A673 (cell line): ENCODE measurements around the gene ENPP5. TPM values are rescaled to one million over a fixed set of nuclear protein-coding genes. Genes with fewer than 3 reads are reported as not detected.

Experiments used
- BruUV-seq: library from RNA; stranded (reverse); fragments of 400-500 nt; replicated peaks from 2 replicates; lab custom pipeline; 2021; lab: Mats Ljungman, UMichigan
- CTCF ChIA-PET: fragments of 300-600 bp; sonication (Branson Sonifier 250); formaldehyde crosslinking; loops from one replicate; lab custom pipeline; 2022; ENCODE audit warnings: antibody characterized with exemption; lab: Charles Lee
- POLR2A ChIA-PET: fragments of 300-600 bp; sonication (Branson Sonifier 250); formaldehyde crosslinking; loops from one replicate; lab custom pipeline; 2022; ENCODE audit warnings: antibody characterized with exemption; ENCODE audit not compliant: low non-redundant PET; lab: Charles Lee
- DNase-seq: peaks from one replicate; pipeline ENCODE4 v3.0.0-alpha.2; 2015; ENCODE audit warnings: low spot score
- H3K27ac ChIP-seq: fragments of 200-600 bp; sonication (generic); 2 replicates; pipeline ENCODE4 v1.5.1; 2016; ENCODE audit warnings: mixed run types, low read depth, mild to moderate bottlenecking, mixed read lengths, antibody characterized with exemption, low read length; ENCODE audit not compliant: poor library complexity, severe bottlenecking
- H3K27me3 ChIP-seq: fragments of 200-600 bp; sonication (generic); replicated peaks from 2 replicates; pipeline ENCODE4 v1.6.1; 2017; ENCODE audit warnings: mixed run types, low read depth, mild to moderate bottlenecking, mixed read lengths, antibody characterized with exemption, low read length; ENCODE audit not compliant: insufficient read depth, poor library complexity
- H3K36me3 ChIP-seq: fragments of 200-600 bp; sonication (generic); 2 replicates; pipeline ENCODE4 v1.6.1; 2016; ENCODE audit warnings: mixed run types, mild to moderate bottlenecking, mixed read lengths, antibody characterized with exemption, low read length; ENCODE audit not compliant: insufficient read depth, poor library complexity, severe bottlenecking
- H3K4me1 ChIP-seq: fragments of 200-600 bp; sonication (generic); 2 replicates; pipeline ENCODE4 v1.6.1; 2017; ENCODE audit warnings: mixed run types, mild to moderate bottlenecking, mixed read lengths, antibody characterized with exemption, low read length; ENCODE audit not compliant: insufficient read depth, poor library complexity, severe bottlenecking
- H3K4me3 ChIP-seq: fragments of 200-600 bp; sonication (generic); 2 replicates; pipeline ENCODE4 v1.5.1; 2016; ENCODE audit warnings: low read depth, mixed run types, mild to moderate bottlenecking, mixed read lengths, low read length; ENCODE audit not compliant: poor library complexity, severe bottlenecking
- H3K9me3 ChIP-seq: fragments of 200-600 bp; sonication (generic); 2 replicates; pipeline ENCODE4 v1.6.1; 2016; ENCODE audit warnings: mixed run types, low read depth, mild to moderate bottlenecking, mixed read lengths, antibody characterized with exemption, low read length; ENCODE audit not compliant: poor library complexity, severe bottlenecking
- EZH2 ChIP-seq: fragments of 200-600 bp; sonication (generic); IDR thresholded peaks from 2 replicates; pipeline ENCODE4 v1.6.1; 2017; ENCODE audit warnings: borderline replicate concordance, low read depth, mild to moderate bottlenecking, mixed read lengths, antibody characterized with exemption, low read length; ENCODE audit not compliant: poor library complexity, severe bottlenecking
- intact Hi-C: fragments of 100-400 bp; cut with micrococcal nuclease; formaldehyde crosslinking; loops from one replicate; pipeline ENCODE4 v1.10.0; 2022; ENCODE audit not compliant: unreplicated experiment
- total RNA-seq: library from RNA; stranded (reverse); gene quantifications from 2 replicates; pipeline ENCODE4 v1.2.3, GENCODE V29; 2021
- TF ChIP-seq, protein P1 (sequence below): fragments of 300-800, 200-600 bp; sonication (generic); conservative IDR thresholded peaks from 2 replicates; pipeline ENCODE4 v1.5.1; 2017; ENCODE audit warnings: low read depth, mild to moderate bottlenecking, antibody characterized with exemption, low read length, moderate library complexity, mixed read lengths

The ENPP5 gene
- total RNA-seq, 1 experiment from 2014 or later, result not detected

DNA sequence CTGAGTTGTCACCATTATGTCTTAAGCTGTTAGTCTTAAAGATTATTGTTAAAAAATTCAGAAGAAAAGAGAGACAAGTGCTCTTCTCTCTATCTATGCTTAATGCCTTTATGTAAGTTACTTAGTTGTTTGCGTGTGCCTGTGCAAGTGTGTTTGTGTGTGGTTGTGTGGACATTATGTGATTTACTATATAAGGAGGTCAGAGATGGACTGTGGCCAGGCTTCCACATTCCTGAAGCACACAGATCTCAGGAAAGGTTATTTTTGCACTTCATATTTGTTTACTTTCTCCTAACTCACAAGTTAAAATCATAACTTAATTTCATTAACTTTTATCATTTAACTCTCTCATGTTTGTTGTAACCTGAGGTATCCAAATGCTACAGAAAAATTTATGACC, 26.5 kb downstream of the ENPP5 start:
- TF ChIP-seq EZH2, result no peak
- TF ChIP-seq, protein P1, sequence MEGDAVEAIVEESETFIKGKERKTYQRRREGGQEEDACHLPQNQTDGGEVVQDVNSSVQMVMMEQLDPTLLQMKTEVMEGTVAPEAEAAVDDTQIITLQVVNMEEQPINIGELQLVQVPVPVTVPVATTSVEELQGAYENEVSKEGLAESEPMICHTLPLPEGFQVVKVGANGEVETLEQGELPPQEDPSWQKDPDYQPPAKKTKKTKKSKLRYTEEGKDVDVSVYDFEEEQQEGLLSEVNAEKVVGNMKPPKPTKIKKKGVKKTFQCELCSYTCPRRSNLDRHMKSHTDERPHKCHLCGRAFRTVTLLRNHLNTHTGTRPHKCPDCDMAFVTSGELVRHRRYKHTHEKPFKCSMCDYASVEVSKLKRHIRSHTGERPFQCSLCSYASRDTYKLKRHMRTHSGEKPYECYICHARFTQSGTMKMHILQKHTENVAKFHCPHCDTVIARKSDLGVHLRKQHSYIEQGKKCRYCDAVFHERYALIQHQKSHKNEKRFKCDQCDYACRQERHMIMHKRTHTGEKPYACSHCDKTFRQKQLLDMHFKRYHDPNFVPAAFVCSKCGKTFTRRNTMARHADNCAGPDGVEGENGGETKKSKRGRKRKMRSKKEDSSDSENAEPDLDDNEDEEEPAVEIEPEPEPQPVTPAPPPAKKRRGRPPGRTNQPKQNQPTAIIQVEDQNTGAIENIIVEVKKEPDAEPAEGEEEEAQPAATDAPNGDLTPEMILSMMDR, result no peak
- H3K27ac ChIP-seq, result no peak overlapping the region
- POLR2A ChIA-PET, result no interaction called here
- no peaks in the 10 kb centered on the region for H3K9me3 ChIP-seq
- peaks cover 32% of the 10 kb centered on the region for H3K27me3 ChIP-seq
- CTCF ChIA-PET, result no interaction called here
- no peak for DNase-seq
- intact Hi-C loops, result no loop called here
- no peak overlapping the region for H3K4me3 ChIP-seq
- H3K36me3 ChIP-seq, result no peaks in the 10 kb centered on the region
- BruUV-seq, result no TSS peak
- H3K4me1 ChIP-seq, result no peaks in the 10 kb centered on the region

DNA sequence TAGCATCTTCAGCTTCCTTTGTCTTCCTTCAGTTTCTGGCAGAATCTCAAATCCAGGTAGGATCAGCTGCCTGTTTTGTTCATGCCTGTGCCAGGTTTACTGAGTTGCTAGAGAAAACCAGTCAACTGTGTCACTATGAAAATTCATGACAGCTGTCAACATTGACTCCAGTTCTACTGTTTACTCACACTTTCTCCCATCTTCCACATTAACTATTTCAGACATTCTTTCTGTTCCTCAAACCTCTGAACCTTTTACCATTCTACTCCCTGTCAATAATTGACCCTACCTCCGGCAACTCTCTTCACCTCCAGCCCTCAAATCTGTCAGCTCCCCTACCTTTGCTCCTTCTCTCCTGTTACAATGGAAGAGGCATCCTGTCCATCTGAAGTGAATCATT, 32.5 kb downstream of the ENPP5 start:
- no peak for DNase-seq
- TF ChIP-seq, protein P1, result no peak
- TF ChIP-seq EZH2, result no peak
- no TSS peak for BruUV-seq
- POLR2A ChIA-PET, result no interaction called here
- H3K4me1 ChIP-seq, result no peaks in the 10 kb centered on the region
- intact Hi-C loops, result no loop called here
- H3K27ac ChIP-seq, result no peak overlapping the region
- no peaks in the 10 kb centered on the region for H3K9me3 ChIP-seq
- H3K4me3 ChIP-seq, result no peak overlapping the region
- no peaks in the 10 kb centered on the region for H3K36me3 ChIP-seq
- CTCF ChIA-PET, result no interaction called here
- H3K27me3 ChIP-seq, result peaks cover 57% of the 10 kb centered on the region

DNA sequence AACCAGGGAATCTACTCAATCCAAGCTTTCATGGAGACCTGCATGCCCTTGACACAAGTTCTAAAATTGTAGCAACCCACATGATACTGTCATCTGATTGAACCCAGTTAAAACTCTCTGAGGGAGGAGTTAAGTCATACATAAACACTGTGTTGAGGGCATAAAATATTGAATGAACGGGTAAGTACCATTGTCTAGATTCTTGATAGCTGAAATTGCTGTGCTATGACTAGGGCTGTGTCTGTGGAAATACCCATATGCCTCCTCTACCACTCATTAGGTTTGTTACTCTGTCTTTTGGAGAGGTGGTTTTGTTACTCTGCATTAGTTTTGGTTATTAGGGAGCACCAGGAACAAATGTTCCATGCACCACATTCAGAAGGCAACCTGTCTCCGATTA, 33.4 kb downstream of the ENPP5 start:
- Histone ChIP-seq H3K27ac (no peak overlapping the region), H3K36me3 (no peaks in the 10 kb centered on the region), H3K9me3 (no peaks in the 10 kb centered on the region), H3K4me1 (no peaks in the 10 kb centered on the region), H3K4me3 (no peak overlapping the region), H3K27me3 (peaks cover 57% of the 10 kb centered on the region)
- intact Hi-C loops, result no loop called here
- TF ChIP-seq, protein P1, result no peak
- TF ChIP-seq EZH2, result no peak
- ChIA-PET POLR2A (no interaction called here), CTCF (no interaction called here)
- BruUV-seq, result no TSS peak
- no peak for DNase-seq
